ENCODE results near the gene RBP5. TPM values are rescaled to one million over a fixed set of nuclear protein-coding genes. Genes with fewer than 3 reads are reported as not detected.

The RBP5 gene
- total and polyA plus RNA-seq, 10 donors, result 55.5 to 170 (median 105) TPM

GRCh38 chr12:7114851-7115250 lies 13.8 kb downstream of the RBP5 start:
- Histone ChIP-seq H3K36me3 (peaks cover 0 to 48% (median 35%) of the 10 kb centered on the region in 6 donors), H3K4me1 (peaks cover 13 to 57% (median 37%) of the 10 kb centered on the region in 6 donors), H3K9me3 (no peaks in the 10 kb centered on the region), H3K27me3 (replicated peaks in 1 of 7) (no peaks in the 10 kb centered on the region), H3K27ac (no peak overlapping the region), H3K4me3 (no peak overlapping the region)
- peak; percentile 16 for DNase-seq
- TF ChIP-seq CTCF (IDR thresholded peaks at IDR 0.05 in 8 of 11, conservative IDR thresholded peaks at IDR 0.05 in 3 of 11) (peak in 1 of 11 experiments; percentile 1), POLR2AphosphoS5 (IDR thresholded peaks at IDR 0.05) (no peak)
- intact Hi-C loops (cut with DNase I; ENCODE audit: low total_unique reads), result loop anchor here (10.0 kb wide), 1 partner anchor 170 kb away; the partner anchor contains the start of genes C12orf57 and RNU7-1
- WGBS, 5 donors, result 88 to 92% (median 90%) methylated on average over 6 of the region's 6 CpGs

GRCh38 chr12:7114008-7114407 lies 14.7 kb downstream of the RBP5 start:
- Histone ChIP-seq H3K4me1 (peaks cover 17 to 57% (median 39%) of the 10 kb centered on the region in 6 donors), H3K27me3 (replicated peaks in 1 of 7) (no peaks in the 10 kb centered on the region), H3K36me3 (peaks cover 0 to 48% (median 35%) of the 10 kb centered on the region in 6 donors), H3K4me3 (no peak overlapping the region), H3K27ac (peak overlapping the region in 3 of 8 donors; percentile 34 to 97 (median 96)), H3K9me3 (no peaks in the 10 kb centered on the region)
- intact Hi-C loops (cut with DNase I; ENCODE audit: low total_unique reads), result loop anchor here (10.0 kb wide), 1 partner anchor 169 kb away; the partner anchor contains the start of genes C12orf57 and RNU7-1
- no peak for DNase-seq
- TF ChIP-seq CTCF (IDR thresholded peaks at IDR 0.05 in 8 of 11, conservative IDR thresholded peaks at IDR 0.05 in 3 of 11), result no peak
- peak in 1 of 3 donors; percentile 2 for TF ChIP-seq POLR2AphosphoS5 (IDR thresholded peaks at IDR 0.05)
- TF ChIP-seq POLR2A (IDR thresholded peaks at IDR 0.05), result no peak
- 87 to 94% (median 91%) methylated on average over 11 of the region's 11 CpGs for WGBS, 5 donors

- Histone ChIP-seq H3K9me3 (no peaks in the 10 kb centered on the region), H3K4me3 (no peak overlapping the region), H3K4me1 (peaks cover 16 to 54% (median 37%) of the 10 kb centered on the region in 6 donors), H3K27ac (peak overlapping the region in 5 of 8 donors; percentile 33 to 97 (median 52)), H3K36me3 (peaks cover 0 to 46% (median 35%) of the 10 kb centered on the region in 6 donors), H3K27me3 (replicated peaks in 1 of 7) (no peaks in the 10 kb centered on the region)
- no peak for DNase-seq
- 40 to 55% (median 50%) methylated on average over 5 of the region's 5 CpGs for WGBS, 5 donors
- TF ChIP-seq POLR2AphosphoS5 (IDR thresholded peaks at IDR 0.05) (peak in 1 of 3 donors; percentile 32), POLR2A (IDR thresholded peaks at IDR 0.05) (no peak), CTCF (IDR thresholded peaks at IDR 0.05 in 8 of 11, conservative IDR thresholded peaks at IDR 0.05 in 3 of 11) (peak; percentile 66 to 97 (median 93))
- intact Hi-C loops (cut with DNase I; ENCODE audit: low total_unique reads), result loop anchor here (10.0 kb wide), 1 partner anchor 169 kb away; the partner anchor contains the start of genes C12orf57 and RNU7-1
Observed at GRCh38 chr12:7113389-7113871, 15.3 kb downstream of the RBP5 start.

- Histone ChIP-seq H3K27me3 (replicated peaks in 1 of 7) (no peaks in the 10 kb centered on the region), H3K4me1 (peaks cover 16 to 65% (median 50%) of the 10 kb centered on the region in 6 donors), H3K4me3 (no peak overlapping the region), H3K9me3 (no peaks in the 10 kb centered on the region), H3K36me3 (peaks cover 0 to 32% (median 25%) of the 10 kb centered on the region in 6 donors), H3K27ac (peak overlapping the region in 5 of 8 donors; percentile 39 to 97 (median 52))
- TF ChIP-seq POLR2AphosphoS5 (IDR thresholded peaks at IDR 0.05), result no peak
- no peak for TF ChIP-seq CTCF (IDR thresholded peaks at IDR 0.05 in 8 of 11, conservative IDR thresholded peaks at IDR 0.05 in 3 of 11)
- no peak for TF ChIP-seq POLR2A (IDR thresholded peaks at IDR 0.05)
- intact Hi-C loops (cut with DNase I; ENCODE audit: low total_unique reads), result loop anchor here (10.0 kb wide), 1 partner anchor 167 kb away; the partner anchor contains the start of genes C12orf57 and RNU7-1
- no peak for DNase-seq
- WGBS, 5 donors, result 73 to 83% (median 80%) methylated on average over 4 of the region's 4 CpGs
Observed at GRCh38 chr12:7112041-7112440, 16.6 kb downstream of the RBP5 start.

All from spleen (tissue), 11 donors.